Breast epithelium (tissue), 3 donors: Measurements from ENCODE around the gene PAK2.

Source experiments
- CTCF ChIP-seq, 3 donors: fragments of 450-650 bp; IDR thresholded peaks; one replicate each; pipeline ENCODE4 v1.5.1; 2016 to 2017; ENCODE audit warnings: antibody characterized with exemption in 3 of 3, mild to moderate bottlenecking in 3 of 3, moderate library complexity in 3 of 3
- POLR2A ChIP-seq: fragments of 450-650 bp; IDR thresholded peaks from one replicate; pipeline ENCODE4 v1.6.1; 2016; ENCODE audit warnings: antibody characterized with exemption, mild to moderate bottlenecking, moderate library complexity
- POLR2AphosphoS5 ChIP-seq, 3 donors: sonication (generic); formaldehyde crosslinking; IDR thresholded peaks; one replicate each; pipeline ENCODE4 v1.6.1; 2017; ENCODE audit warnings: antibody characterized with exemption in 3 of 3

DNA sequence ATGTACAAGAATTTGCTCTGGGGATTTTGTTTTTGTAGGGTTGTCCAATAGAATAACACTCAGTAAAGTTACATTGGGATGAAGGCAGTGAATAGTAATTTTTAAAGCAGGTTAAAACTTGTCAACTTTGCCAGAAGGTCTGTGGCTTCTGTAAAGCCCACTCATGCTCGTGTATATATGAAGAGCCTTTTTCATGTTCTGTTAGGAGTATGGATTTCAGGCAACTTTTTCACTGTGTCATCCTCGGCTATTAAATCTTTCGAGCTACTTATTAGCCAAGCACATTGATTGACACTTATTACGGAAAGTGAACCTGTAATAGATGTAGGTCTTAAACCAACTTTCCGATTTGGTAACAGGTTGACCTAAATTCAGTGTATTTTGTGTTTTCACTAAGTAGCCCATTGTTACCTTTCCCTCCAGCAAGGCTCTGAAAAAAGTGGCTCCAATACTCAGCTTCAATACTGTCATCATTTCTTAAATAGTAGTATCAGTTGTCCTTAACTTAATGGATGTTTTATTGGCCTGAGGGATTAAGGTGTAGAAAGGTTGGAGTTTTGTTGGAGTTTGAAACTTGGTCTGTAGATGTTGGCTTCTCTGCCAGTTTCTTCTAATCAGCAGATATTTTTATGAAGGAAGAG is 1.7 kb downstream of the PAK2 start:
- TF ChIP-seq CTCF (IDR thresholded peaks at IDR 0.05) (no peak), POLR2A (no peak), POLR2AphosphoS5 (IDR thresholded peaks at IDR 0.05) (no peak)
